Panc1 (cell line): Measurements from ENCODE around the gene OGFOD2.

Experiments used
- CTCF ChIP-seq: fragments of 450-650 bp; IDR thresholded peaks from 2 replicates; pipeline ENCODE4 v1.5.1; 2017; ENCODE audit warnings: mild to moderate bottlenecking
- POLR2AphosphoS5 ChIP-seq: IDR thresholded peaks from 2 replicates; pipeline ENCODE4 v1.6.1; 2012; ENCODE audit warnings: mild to moderate bottlenecking, low read depth, low read length, moderate library complexity
- REST ChIP-seq, 2 experiments: IDR thresholded peaks; 2 replicates each; pipeline ENCODE4 v1.6.1; 2011 to 2012; ENCODE audit warnings: low read depth in 2 of 2, control low read depth in 1 of 2, low read length in 1 of 2, mild to moderate bottlenecking in 1 of 2, moderate library complexity in 1 of 2; ENCODE audit not compliant: insufficient read depth in 1 of 2
- SIN3A ChIP-seq: IDR thresholded peaks from 2 replicates; pipeline ENCODE4 v1.6.1; 2012; ENCODE audit warnings: low read depth, mild to moderate bottlenecking, low read length, moderate library complexity, borderline replicate concordance; ENCODE audit not compliant: insufficient read depth

DNA sequence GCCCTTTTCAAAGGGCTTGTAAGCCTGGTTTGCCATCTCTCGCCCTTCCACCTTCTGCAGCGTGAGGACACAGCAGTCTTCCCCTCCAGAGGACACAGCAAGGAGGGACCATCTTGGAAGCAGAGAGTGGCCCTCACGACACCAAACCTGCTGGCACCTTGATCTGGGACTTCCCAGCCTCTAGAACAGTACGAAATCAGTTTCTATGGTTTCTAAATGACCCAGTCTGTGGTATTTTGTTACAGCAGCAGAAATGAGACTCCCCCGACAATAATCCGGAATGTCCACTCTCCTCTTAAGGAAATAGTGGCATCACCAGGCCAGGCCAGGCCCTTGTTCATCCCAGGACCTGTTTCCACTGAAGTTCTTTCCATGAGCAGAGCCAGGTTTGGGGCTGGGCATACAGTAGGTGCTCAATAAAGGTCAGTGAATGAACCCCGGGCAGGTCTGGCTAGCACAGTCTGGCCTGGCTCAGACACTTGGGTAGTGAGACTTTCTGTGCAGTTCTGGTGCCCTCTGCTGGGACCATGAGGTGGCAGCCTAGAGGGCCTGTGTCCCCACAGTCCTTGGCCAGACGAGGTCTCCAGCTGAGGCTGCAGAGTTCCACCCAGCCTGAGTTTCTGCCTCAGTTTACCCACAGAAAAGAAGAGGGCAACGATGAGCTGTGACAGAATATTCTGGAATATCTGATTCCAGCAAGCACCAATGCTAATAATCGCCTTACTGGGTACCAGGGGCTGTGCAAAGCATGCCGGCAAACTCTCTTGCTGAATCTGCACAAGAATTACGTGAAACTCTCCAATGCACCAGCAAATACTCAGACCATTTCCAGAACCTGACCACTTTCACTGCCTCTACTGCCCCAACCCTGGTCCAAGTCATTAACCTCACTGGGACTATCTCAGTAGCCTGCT, 22.8 kb upstream of the OGFOD2 start:
- TF ChIP-seq CTCF (peak; percentile 95), SIN3A (no peak), POLR2AphosphoS5 (no peak; the same call in 1 of the 2 replicates), REST (IDR thresholded peaks at IDR 0.05; ENCODE audit: insufficient read depth in 1 of 2, low read depth in 2 of 2, low read length in 1 of 2) (no peak)
